NCI-H2081 treated with DMSO at 0.1 percent for 48 hours (cell line): Measurements from ENCODE around the gene DAPK1.
"Not testable (repeated sequence)": the region's sequence is repeated elsewhere in the genome, so short reads cannot be mapped to it uniquely, and the experiment has no call there.

Source experiments
- DNase-seq: peaks from one replicate; lab custom pipeline; 2025; lab: John Stamatoyannopoulos, UW

The DAPK1 gene

DNA sequence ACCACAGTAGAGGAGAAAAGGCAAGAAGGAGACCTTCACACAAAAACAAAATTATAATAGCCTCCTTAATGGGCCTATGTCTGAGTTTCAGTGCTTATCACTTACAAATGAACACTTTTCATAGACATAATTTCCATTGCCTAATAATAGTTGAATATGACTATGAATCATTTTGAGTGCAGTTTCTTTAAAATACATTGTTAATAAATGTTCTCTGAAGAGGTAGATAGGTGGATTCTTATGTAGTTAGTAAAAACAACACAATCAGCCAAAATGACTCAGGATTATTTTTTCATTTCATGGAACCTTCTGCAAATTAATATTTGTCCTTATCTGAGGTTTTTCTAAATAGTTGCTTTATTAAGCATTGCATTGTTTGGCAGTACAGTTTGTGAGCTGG, 45.6 kb downstream of the DAPK1 start:
- DNase-seq = no peak

DNA sequence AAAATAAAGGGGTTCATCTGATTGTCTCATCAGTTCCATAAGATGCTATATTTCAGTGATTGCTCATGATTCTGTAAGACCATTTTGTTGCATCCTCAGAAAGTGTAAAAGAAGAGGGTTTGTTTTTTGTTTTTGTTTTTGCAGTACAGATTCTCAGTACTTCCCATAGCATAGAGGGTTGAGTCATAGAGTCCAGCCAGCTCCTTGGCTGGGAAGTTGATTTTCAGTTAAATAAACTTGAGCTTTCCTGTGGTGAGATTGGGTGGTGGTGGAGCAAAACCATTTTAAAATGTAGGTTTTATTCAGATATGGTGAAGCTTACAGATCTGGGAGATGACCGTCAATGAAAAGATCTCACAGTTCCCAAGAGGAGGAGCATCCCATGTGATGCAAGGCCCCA, 48.2 kb downstream of the DAPK1 start:
- DNase-seq = no peak

DNA sequence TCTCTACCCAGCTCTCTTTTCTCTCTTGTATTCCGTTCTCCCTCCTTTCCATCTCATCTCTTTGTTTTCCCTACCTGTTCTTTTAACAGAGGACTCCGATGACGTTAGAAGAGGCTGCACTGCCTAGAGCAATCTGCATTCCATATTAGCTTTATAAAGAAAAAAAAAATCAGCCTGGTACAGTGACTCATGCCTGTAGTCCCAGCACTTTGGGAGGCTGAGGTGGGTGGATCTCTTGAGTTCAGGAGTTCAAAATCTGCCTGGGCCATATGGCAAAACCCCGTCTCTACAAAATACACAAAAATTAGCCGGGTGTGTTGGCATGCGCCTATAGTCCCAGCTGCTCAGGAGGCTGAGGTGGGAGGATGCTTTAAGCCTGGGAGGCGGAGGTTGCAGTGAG, 49.0 kb downstream of the DAPK1 start:
- no peak for DNase-seq

DNA sequence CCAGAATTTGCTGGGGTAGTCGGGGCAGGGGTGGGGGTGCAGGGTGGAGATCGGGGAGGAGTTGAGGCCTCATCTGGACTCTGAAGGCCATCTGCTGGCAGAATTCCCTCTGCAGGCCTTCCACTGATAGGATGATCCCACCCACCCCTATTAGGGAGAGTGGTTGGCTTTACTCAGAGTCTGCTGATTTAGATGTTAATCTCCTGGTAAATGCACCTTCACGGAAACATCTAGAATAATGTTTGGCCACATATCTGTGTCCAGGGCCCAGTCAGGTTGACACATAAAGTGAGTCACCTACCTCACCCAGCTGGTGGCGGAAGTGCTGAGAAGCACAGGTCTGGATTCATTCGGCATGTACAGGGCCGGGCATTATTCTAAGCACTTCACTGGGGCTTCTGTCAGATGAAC, 50.0 kb downstream of the DAPK1 start:
- DNase-seq = no peak

DNA sequence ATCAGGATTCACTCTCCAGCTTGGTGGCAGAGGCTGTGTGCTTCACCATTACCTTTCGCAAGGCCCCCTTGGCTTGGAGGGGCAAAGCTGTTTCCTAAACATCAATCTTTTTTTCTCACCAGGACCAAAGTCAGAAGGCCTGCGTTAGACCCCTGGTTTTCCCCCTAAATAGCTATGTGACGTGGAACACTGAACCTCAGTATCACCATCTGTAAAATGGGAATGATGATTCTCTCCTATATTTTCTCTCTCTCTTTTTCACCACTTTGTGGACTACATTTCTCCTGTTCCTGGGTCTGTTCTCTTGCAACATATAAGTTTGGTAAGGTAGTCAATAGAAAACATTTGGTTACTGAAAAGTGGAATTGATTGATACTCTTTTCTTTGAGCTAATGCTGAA, 50.5 kb downstream of the DAPK1 start:
- DNase-seq = no peak

DNA sequence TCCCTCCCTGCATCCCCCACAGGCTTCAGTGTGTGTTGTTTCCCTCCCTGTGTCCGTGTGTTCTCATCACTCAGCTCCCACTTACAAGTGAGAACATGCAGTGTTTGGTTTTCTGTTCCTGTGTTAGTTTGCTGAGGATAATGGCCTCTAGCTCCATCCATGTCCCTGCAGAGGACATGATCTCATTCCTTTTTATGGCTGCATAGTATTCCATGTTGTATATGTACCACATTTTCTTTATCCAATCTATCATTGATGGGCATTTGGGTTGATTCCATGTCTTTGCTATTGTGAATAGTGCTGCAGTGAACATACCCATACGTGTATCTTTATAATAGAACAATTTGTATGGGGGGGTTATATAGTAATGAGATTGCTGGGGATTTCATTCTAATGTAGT, 51.4 kb downstream of the DAPK1 start:
- not testable (repeated sequence) for DNase-seq

DNA sequence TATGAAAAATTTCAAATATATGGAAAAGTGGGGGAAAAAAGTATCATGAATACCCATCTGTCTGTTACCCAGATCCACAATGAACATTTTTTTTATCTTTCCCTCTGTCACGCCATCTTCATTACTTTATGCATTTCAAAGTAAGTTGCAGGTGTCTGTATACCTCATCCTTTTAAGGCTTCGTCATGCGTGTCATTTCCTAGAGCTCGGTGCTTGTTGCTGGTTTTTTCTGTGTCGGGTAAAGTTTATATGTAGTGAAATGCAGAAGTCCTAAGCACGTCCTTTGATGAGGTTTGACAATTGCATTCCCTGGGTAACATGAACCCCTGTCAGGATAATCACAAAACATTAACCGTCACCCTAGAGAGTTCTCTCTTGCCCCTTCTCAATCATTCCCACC, 52.1 kb downstream of the DAPK1 start:
- no peak for DNase-seq

DNA sequence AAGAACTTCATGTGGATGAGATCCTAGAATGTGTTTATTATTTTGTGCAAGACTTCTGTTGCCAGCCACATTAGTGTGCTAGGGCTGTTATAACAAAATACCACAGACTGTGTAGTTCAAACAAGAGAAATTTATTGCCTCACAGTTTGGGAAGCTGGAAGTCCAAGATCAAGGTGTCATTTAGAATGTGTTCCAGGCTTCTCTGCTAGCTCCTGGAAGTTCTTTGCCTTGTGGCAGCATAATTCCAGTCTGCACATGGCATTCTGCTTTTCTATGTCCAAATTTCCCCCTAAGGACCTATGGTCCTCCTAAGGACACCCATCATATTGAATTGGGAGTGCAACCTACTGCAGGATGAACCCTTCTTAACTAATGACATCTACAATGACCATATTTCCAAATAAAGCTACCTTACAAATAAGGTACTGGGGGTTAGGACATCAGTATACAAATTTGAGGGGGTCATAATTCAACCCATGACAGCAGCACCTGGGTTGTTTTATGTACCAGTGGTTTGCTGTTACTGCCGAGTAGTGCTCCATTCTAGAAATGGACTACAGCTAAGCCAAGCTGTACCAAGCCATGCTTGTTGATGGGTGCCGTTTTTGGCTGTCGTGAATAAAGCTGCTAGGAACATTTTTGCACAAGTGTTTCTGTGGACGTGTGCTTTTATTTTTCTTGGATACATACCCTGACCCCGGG, 52.7 kb downstream of the DAPK1 start:
- DNase-seq = no peak

DNA sequence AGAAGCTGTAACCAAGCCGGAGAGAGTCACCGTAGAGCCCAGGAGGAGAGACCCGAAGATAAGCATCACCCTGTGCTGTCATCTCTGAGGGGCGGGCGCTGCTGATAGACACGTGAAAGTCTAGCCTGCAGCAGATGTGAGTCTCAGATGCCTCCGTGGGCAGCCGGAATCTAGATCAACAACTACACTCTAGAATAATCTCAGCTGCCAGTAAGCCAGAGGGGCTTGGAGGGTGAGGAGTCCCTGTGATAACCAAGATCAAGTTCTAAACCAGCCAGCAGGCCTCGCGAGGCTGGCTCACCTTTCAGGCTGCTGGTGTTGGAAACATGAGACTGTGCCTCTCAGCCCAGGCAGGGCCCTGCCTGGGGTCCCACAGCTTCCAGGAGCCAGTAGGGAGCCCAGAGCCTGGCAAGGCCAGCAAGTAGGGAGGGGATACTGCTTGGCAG, 54.1 kb downstream of the DAPK1 start:
- no peak for DNase-seq

DNA sequence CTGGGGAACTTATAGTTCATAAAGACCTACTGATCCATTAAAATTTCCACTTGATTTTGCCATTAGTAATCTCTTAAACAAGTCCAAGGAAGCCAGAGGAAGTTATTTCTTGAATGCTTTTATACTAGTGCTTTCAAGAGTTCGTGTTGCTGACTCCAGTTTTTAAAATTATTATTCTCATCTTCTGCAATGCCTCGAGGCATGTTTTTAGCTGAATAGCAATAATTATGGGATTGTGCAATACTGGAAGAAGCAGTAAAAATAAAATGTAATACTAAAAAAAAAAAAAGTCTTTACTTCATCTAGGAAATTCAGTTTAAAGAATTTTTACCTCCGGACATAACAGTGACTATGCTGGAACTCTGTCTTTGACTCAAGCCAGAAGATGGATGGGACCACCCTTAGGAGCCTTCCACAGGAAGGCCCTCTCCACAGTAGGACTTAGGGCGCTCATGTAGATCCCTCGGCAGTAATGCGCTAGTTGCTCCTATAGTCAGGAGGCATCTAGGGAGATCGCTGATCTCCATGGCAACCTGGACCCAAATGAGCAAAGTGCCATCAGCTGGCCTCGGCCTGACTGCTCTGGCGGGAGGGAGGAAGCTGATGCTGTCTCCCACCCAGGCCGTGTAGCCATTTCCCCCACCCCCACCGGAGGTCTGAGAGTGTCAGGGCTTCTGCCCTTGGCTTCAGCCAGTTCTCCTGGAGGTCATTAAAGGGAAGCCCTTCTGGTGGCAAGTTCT, 56.7 kb downstream of the DAPK1 start:
- DNase-seq = no peak

DNA sequence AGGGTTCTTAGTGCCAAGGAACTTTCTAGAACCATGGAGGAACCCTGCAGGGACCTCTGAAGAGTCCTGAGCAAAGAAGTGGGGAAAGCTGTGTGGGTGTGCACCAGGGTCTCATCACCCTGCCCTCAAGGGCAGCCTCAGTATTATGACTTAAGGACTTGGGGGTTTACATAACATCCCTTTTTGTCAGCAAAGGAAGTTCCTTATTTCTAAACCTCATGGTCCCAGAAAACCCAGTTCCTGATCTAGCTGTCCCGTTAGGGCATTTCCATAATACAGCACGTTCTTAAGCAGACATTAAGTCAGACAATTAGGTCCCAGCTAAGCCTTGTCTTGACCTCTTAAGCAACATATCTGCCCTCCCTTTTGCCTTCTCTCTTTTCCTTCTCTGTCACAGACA, 57.3 kb downstream of the DAPK1 start:
- no peak for DNase-seq

DNA sequence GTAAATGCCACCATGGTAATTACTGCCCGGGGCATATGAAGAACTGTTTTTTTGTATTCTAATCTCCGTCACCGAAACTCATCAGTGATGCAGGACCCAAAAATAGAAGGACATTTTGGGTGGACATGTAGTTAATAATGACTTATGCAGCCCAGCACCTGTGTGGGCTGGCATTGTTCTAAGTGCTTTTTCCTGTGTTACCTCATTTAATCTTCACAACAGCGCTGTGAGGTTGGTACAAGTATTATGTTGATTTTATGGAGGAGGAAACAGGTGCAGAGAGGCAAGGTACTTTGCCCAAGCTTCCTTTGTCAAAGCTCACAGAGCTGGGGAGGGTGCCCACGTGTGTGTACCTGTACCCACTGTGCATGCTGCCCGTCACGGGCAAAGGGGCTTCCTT, 58.4 kb downstream of the DAPK1 start:
- DNase-seq = peak; percentile 96

DNA sequence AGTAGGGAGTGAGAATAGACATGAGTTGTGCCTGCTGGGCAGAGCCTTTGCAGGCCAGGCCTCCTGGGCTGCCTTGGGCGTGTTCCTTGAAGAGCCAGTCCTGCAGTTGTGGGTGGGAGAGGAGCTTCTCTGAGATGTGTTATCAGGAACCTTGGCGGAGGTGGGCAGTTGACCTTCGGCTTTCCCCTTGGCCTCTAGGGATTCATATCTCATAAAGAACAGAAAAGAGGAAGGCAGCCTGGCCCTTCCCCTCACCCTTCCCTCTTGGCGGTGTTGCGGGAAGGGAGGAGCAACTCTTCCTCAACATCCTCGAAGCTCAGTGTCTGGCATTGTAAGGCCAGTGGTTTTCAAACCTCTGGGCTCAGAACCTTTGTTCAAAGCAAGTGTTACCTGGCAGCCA, 59.2 kb downstream of the DAPK1 start:
- DNase-seq = no peak

DNA sequence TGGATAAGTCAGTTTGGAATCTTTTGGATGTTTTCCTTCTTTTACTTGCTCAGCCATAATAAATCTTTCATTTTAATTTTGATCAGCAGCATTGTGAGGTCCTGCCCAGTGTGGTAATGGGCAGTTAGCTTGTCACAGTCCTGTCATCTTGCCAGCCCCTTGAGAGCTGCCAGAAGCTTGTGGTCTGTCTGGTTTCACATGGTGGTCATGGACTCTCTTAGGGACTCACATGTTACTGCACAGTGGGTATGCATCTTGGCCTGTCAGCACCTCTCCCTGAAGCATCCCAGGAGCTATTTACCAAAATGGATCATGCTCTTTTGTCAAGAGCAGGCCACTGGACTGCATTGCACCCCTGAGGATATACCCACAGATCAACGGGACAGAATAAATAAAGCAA, 60.3 kb downstream of the DAPK1 start:
- DNase-seq = no peak

DNA sequence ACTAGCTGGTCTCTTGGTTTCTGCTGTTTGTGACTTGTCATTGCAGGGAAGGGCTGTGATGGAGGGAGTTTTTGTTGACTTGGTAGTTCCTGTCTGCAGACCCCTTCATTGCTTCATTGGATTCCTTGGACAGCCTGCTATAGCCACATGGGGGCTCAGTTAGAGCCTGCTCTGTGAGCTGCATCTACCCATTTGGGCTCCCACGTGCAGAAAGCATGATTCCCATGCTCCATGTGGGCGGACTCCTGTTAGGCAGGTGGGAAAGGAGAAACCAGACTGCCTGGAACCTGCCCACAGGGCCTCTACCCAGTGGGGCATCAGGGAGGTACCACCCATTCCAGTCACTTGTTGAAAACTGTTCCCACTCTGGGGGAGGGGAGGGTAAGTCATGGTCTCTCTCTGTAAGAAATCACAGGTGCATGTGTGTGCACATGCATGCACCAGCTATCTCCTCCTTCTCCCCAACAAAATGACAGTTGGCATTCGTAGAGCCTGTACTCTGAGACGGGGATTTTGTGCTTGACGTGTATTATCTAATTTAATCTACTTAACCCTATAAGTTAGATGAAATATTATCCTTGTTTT, 61.0 kb downstream of the DAPK1 start:
- no peak for DNase-seq

DNA sequence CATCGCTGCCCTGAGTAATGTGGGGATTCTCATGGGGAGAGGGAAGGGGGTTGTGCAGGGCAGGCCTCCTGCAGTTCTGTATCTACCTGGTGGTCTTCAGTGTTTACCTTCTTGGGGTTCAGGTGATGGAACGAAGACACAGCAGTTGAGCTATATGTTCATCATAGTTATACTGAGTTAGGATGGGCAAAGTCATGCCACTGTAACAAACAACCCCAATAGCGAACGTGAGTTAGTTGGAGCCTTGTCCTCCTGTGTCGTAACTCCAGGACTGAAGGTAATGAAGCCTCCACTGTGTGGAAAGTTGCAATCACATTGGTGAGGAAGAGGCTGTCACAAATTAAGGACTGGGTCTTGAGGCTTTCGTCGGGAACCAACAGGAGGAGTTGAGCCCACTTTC, 64.4 kb downstream of the DAPK1 start:
- DNase-seq = no peak

DNA sequence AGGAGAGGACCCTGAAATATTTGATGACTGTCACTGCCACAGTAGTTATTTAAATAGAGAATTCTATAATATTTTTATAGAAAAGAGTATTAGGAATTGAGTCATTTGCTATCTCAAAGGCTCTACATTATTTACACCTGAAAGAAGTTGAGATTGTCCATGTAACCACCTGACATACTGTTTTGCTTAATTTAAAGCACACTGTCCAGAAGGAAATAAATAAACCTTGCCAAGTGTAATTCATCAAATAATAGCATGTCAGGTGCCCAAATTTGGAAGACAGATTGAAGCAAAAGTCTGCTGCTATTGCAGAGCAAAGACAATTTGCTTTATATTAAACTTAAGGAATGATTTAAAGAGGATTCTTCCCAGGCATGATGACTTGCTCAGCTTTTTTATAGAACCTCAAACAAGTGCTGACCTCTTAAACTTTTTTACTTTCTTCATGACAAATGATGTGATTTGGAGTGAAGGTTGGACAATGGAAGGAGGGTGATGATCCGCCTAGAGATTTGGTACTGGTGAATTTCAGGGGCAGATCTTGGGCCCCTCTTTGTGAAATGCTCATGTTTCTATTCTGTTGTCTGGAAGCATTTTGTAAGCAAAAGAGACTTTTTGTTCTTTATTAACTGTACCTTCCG, 65.0 kb downstream of the DAPK1 start:
- no peak for DNase-seq

DNA sequence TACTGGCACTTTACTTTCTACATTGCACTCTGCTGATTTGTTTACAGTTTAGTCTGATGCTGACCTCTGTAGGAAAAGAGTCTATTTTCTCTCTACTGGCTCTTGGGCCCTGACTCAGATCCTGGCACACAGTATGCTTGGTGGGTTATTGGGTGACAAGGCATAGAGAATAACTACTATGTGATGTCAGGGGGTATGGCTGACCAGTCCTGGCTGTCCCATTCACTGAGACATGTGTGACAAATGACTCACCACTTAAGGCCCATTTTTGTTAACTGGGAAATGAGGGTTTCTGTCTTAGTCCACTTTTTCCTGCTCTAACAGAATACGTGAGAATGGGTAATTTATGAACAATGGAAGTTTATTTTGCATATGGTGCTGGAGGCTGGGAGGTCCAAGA, 66.4 kb downstream of the DAPK1 start:
- no peak for DNase-seq

DNA sequence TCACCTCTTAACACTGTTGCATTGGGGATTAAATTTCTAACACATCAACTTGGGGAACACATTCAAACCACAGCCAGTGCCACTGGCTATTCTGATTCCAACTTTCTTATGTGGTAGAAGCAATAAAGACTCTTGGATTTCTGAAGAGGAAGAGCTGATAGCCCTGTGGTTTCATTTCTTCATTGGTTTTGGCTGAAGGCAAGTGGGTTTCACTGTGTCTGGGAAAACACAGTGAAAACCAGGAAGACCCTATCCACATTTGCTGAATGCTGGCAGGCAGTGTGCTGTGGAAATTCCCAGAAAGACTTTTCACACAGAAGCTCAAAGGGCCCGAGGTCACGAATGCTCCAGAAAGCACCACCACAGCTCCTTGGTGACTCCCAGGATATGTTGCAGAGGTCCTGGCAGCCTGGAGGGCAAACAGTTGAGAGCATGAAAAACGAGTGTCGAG, 67.1 kb downstream of the DAPK1 start:
- no peak for DNase-seq

DNA sequence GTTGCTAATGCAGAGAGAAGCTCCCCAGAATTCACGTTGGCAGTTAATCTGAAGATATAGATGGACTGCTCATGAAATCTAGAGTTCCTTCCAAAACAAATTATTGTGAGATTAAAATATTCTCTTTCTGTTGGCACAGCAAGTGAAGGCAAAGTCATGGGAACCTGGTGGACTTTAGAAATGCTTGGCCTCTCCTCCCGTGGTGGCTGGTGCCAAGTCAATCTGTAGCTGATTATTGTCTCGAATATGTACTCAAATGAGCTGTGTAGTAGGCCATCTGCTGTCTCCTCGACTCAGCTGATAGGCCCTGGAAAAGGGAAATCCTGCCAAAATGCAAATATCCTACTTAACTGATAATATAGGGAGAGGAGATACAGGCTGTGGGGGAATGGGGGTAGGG, 69.3 kb downstream of the DAPK1 start:
- DNase-seq = no peak

DNA sequence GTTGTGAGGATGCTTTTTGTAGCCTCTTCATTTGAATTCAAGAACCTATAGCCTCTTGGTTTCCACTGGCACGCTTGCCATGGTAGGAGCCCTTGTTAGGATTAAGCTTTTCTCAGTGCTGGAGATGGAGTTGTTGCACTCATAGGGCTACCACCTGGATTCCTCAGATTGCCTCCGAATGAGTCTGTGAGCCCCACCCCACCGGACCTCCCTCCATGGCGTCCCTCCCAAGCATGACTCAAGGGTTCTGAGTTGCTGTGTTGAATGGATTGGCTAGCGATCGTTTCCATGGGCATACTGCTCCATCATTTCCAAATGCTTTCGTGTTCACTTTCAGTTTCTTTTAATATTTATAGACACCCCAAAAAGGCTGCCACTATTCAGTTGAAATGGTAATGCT, 69.9 kb downstream of the DAPK1 start:
- no peak for DNase-seq

DNA sequence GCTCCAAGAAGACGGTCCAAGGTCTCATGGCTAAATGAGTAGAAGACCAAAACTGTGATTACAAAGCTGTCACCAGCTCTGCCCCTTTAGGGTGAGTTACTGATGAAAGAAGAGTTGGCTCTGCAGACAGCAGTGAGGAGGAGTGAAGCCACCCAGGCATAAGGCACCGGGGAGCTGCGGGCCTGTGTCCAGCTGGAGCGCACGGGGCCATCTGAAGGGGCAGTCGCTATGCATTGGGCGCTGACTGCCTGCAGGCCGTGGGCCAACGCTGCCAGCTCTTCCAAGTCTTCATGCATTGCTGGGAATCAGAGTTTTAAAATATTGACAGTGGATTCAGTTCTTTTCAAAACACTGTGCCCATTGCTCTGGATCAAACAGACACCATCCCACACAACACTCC, 70.3 kb downstream of the DAPK1 start:
- no peak for DNase-seq

DNA sequence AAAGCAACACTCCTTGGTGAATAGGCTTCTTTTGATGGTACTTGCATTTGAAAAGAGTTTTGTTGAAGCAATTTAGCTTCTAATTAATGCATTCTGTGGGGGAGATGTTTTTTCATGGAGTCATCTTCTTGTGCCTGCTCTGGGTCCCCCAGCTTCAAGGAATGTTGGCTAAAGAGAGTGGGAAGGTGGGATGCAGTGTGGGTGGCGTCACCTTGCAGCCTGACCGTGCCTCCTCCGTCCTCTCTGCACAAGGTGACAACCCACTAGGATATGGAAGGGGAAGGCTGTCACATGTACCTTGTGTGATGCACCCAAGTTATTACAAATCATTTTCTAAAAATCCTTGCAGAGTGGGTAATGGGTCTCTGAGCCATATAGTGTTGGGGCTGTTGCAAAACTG, 70.7 kb downstream of the DAPK1 start:
- DNase-seq = no peak
